ENCODE results near the gene POLD4. TPM values are rescaled to one million over a fixed set of nuclear protein-coding genes. Genes with fewer than 3 reads are reported as not detected.

POLD4 gene
- polyA plus RNA-seq, 1 donor from 2014 or later: 384 TPM

DNA sequence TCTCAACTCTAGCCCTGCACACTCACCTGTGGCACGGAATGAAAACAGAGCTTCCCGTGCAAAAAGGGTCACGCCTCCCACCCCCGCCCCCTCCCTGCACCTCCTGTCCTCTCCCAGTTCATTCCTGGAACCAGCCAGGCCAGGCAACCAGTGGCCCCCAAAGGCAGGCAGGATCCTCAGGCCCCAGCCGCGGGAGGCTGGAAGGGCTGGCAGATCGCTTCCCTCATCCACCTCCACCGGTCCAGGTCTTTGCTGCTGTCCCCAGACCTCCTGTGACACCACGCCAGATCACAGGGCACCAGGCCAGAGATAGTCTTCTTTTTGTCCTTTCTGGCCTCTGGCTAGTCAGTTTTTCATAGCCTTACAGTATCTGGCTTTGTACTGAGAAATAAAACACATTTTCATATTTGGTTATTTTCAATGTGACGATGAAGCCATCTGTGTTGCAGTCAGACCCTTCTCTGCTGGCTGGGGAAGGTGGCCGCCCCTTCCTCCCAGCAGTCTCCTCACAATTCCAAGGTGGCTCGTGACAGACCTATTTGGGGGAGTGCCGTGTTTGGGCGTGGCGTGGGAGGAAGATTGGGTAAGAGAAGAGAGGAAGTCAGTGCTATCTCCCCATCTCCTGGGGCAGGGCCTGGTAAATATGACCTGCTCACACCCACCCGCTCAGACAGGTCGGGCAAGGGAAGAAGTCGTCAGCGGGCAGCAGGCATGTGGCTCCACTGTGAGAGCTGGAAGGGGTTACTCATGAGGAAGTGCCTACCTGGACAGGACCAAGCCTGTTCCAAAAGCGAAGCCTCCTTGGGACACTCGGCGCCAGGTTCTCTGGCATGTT is 40.9 kb downstream of the POLD4 start:
- Mint-ChIP-seq H3K9me3 (no peaks in the 10 kb centered on the region), H3K27ac (peak overlapping the region; percentile 70 to 88 (median 86)), H3K36me3 (no peaks in the 10 kb centered on the region), H3K4me3 (peak overlapping the region in 2 of 4 donors; percentile 62 to 89), H3K4me1 (peaks cover 9 to 12% (median 11%) of the 10 kb centered on the region in 3 donors), H3K27me3 (no peaks in the 10 kb centered on the region)

DNA sequence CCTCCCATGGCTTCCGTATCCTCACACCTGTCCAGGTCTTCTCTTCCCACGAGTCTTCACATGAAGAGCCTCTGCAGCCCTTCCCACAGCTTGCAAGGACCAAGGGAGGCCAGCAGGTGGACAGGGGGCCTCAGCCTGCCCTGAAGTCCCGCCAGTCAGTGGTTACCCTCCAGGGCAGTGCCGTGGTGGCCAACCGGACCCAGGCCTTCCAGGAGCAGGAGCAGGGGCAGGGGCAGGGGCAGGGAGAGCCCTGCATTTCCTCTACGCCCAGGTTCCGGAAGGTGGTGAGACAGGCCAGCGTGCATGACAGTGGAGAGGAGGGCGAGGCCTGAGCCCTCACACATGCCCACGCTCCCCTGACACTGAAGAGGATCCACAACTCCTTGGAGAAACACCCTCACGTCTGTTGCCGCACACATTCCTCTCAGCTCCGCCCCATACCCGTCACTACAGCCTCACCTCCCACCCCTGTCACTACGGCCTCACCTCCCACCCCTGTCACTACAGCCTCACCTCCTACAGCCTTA is 41.7 kb downstream of the POLD4 start:
- Mint-ChIP-seq H3K27me3 (no peaks in the 10 kb centered on the region), H3K4me3 (no peak overlapping the region), H3K9me3 (no peaks in the 10 kb centered on the region), H3K36me3 (no peaks in the 10 kb centered on the region), H3K27ac (peak overlapping the region in 1 of 3 donors; percentile 86), H3K4me1 (peaks cover 9 to 11% (median 9%) of the 10 kb centered on the region in 3 donors)

- Mint-ChIP-seq H3K9me3 (no peaks in the 10 kb centered on the region), H3K36me3 (no peaks in the 10 kb centered on the region), H3K4me3 (peak overlapping the region in 1 of 4 donors; percentile 57), H3K27me3 (no peaks in the 10 kb centered on the region), H3K27ac (peak overlapping the region in 1 of 3 donors; percentile 82), H3K4me1 (peaks cover 9 to 11% (median 9%) of the 10 kb centered on the region in 3 donors)
These were observed 42.2 kb downstream of the POLD4 start for GRCh38 chr11:67311051-67311555.

DNA sequence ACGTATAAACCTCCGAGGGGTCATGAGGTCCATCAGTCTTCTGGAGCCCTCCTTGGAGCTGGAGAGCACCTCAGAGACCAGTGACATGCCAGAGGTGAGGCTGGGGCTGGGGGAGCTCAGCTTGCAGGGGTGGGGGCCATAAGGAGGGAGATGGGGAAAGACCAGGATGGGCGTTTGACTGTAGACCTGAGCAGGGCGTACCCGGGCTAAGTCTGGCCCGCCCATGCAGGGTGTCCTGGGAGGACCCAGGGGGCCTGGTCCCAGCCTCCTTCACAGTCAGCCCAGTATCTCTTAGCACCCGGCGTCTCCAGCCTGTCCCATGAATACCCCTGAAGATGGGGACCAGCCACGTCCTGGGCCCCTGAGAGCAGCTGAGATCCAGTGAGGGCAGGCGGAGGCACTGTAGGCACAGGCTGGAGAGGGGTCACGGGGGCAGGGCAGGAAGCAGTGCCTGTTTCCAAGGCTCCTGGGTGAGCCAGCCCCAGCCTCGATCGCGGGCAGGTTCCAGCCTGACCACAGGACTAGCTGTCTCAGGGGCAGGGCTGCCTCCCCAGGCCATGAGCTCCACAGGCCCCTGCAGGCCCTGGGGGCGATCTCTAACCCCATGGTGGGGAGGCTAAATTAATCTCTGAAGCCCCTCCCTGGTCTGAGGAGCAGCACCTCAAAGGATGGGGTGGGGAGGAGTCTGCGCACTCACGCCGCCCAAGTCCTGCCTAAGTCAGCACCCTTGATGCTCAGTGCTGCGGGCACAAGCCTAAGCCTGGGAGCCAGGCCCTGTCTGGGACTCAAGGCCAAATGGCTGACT is 42.9 kb downstream of the POLD4 start:
- H3K9me3 Mint-ChIP-seq: no peaks in the 10 kb centered on the region

GRCh38 chr11:67309661-67310061 is 43.7 kb downstream of the POLD4 start:
- Mint-ChIP-seq H3K4me1 (peaks cover 5 to 9% (median 9%) of the 10 kb centered on the region in 3 donors), H3K27me3 (no peaks in the 10 kb centered on the region), H3K36me3 (no peaks in the 10 kb centered on the region), H3K27ac (no peak overlapping the region), H3K9me3 (no peaks in the 10 kb centered on the region), H3K4me3 (no peak overlapping the region)

More for the DNA sequence above, 42.9 kb downstream of the POLD4 start:
- H3K27me3 Mint-ChIP-seq: no peaks in the 10 kb centered on the region
- H3K36me3 Mint-ChIP-seq: no peaks in the 10 kb centered on the region
- H3K27ac Mint-ChIP-seq: peak overlapping the region in 1 of 3 donors; percentile 82
- peak overlapping the region in 1 of 4 donors; percentile 57 for H3K4me3 Mint-ChIP-seq
- H3K4me1 Mint-ChIP-seq: peaks cover 9 to 10% (median 9%) of the 10 kb centered on the region in 3 donors

DNA sequence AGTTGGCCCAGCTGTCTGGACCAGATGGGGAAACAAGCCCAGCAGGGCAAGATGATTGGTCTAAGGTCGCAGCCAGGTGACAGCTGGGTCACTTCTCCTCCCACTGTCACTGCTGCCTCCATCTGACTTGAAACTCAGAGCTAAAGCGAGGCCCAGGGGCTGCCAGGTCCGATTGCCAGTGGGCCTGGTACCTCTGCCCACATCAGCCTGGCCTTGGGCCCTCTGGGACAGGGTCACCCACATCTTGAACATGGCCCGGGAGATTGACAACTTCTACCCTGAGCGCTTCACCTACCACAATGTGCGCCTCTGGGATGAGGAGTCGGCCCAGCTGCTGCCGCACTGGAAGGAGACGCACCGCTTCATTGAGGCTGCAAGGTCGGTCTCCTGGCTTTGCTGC is 44.2 kb downstream of the POLD4 start:
- no peaks in the 10 kb centered on the region for H3K9me3 Mint-ChIP-seq
- H3K27me3 Mint-ChIP-seq: no peaks in the 10 kb centered on the region
- H3K4me3 Mint-ChIP-seq: no peak overlapping the region
- H3K27ac Mint-ChIP-seq: no peak overlapping the region
- H3K4me1 Mint-ChIP-seq: peaks cover 5 to 9% (median 9%) of the 10 kb centered on the region in 3 donors
- H3K36me3 Mint-ChIP-seq: no peaks in the 10 kb centered on the region

DNA sequence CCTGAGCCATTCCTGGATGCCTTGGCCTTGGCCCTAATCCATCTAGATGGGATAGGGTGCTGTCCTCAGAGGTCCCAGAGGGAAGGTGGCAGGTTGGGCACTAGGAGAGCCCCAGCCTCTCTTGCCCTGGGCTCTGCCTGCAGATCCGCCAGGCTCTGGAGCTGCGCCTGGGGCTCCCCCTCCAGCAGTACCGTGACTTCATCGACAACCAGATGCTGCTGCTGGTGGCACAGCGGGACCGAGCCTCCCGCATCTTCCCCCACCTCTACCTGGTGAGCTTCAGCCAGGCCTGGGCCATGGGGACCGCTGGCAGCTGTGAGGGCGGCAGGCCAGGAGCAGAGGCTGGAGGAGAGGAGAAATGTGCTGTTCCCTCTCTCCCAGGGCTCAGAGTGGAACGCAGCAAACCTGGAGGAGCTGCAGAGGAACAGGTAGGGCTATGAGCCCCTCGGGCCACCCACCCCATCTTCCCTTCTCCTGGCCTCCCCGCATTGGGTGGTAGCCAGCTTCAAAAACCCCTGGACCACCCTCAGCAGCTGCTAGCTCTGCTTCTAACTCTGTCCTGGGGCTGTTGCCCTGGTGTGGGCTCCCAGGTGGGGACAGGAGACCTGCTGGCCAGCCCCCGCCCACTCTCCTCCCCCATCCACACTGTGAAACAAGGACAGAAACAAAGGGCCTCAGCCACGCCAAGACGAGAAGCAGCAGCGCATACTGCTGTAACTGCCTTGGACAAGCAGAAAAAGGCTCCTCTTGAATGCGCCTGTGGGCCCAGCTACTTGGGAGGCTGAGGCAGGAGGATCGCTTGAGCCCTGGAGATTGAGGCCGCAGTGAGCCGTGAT is 45.1 kb downstream of the POLD4 start:
- H3K27ac Mint-ChIP-seq: no peak overlapping the region
- no peaks in the 10 kb centered on the region for H3K27me3 Mint-ChIP-seq
- no peaks in the 10 kb centered on the region for H3K36me3 Mint-ChIP-seq
- H3K9me3 Mint-ChIP-seq: no peaks in the 10 kb centered on the region
- H3K4me1 Mint-ChIP-seq: peaks cover 5 to 9% (median 9%) of the 10 kb centered on the region in 3 donors
- H3K4me3 Mint-ChIP-seq: no peak overlapping the region

- Mint-ChIP-seq H3K4me1 (peaks cover 4% of the 10 kb centered on the region in 3 donors), H3K36me3 (no peaks in the 10 kb centered on the region), H3K4me3 (no peak overlapping the region), H3K9me3 (no peaks in the 10 kb centered on the region), H3K27me3 (no peaks in the 10 kb centered on the region), H3K27ac (no peak overlapping the region)
These were observed 45.8 kb downstream of the POLD4 start for GRCh38 chr11:67307545-67308001.

- Mint-ChIP-seq H3K9me3 (no peaks in the 10 kb centered on the region), H3K4me1 (peaks cover 0 to 1% (median 0%) of the 10 kb centered on the region in 3 donors), H3K27me3 (no peaks in the 10 kb centered on the region), H3K27ac (no peak overlapping the region), H3K36me3 (no peaks in the 10 kb centered on the region), H3K4me3 (no peak overlapping the region)
These were observed 46.4 kb downstream of the POLD4 start for GRCh38 chr11:67306769-67307544.

DNA sequence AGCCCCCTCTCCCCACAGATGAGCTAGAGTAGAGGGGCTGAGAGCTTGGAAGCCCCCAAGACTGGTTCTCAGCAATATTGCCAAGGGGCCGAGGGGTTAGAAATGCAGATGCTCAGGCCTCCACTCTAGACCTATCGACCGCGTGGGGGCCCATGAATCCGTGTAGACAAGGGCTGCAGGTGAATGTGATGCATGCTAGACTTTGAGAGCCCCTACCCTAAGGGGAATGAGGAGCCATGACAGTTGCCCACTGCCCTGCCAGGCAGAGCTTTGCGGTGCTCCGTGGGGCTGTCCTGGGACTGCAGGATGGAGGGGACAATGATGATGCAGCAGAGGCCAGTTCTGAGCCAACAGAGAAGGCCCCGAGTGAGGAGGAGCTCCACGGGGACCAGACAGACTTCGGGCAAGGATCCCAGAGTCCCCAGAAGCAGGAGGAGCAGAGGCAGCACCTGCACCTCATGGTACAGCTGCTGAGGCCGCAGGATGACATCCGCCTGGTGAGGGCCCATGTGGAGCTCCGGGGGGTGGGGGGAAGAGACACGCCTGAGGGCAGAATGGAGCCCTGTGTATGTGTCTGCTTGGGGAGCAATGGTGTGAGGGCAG is 48.7 kb downstream of the POLD4 start:
- Mint-ChIP-seq H3K27me3 (no peaks in the 10 kb centered on the region), H3K4me3 (peak overlapping the region in 2 of 4 donors; percentile 34 to 43), H3K9me3 (no peaks in the 10 kb centered on the region), H3K27ac (no peak overlapping the region), H3K4me1 (peaks cover 0 to 1% (median 0%) of the 10 kb centered on the region in 3 donors), H3K36me3 (no peaks in the 10 kb centered on the region)

DNA sequence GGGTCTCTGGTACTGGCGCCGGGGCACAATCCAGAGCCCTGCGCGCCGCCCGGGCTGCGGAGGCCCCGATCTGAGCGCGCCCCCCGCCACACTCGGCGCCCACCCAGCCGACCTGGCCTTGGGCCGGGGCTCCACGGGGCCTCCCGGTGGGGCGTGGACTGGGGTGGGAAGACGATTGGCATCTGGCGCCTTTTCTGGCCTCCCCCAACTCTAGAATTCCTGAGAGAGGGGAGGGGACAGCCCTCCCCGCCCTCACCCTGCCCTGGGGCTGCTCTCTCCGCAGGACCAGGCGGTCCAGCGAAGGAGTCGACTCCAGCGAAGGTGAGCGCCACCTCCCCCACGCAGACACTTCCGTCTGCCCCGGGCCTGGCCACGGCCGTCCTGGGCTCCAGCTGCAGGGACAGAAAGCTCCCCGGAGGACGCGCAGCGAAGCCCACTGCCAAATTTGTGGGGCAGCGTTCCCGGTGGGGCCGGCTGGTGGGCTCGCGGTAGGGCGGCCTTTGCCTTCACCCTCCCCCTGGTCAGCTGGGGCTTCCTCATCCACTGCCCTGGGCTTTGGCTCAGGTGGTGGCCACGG is 49.4 kb downstream of the POLD4 start:
- Mint-ChIP-seq H3K4me1 (no peaks in the 10 kb centered on the region), H3K36me3 (no peaks in the 10 kb centered on the region), H3K27me3 (no peaks in the 10 kb centered on the region), H3K9me3 (no peaks in the 10 kb centered on the region), H3K27ac (no peak overlapping the region), H3K4me3 (peak overlapping the region in 1 of 4 donors; percentile 65)

DNA sequence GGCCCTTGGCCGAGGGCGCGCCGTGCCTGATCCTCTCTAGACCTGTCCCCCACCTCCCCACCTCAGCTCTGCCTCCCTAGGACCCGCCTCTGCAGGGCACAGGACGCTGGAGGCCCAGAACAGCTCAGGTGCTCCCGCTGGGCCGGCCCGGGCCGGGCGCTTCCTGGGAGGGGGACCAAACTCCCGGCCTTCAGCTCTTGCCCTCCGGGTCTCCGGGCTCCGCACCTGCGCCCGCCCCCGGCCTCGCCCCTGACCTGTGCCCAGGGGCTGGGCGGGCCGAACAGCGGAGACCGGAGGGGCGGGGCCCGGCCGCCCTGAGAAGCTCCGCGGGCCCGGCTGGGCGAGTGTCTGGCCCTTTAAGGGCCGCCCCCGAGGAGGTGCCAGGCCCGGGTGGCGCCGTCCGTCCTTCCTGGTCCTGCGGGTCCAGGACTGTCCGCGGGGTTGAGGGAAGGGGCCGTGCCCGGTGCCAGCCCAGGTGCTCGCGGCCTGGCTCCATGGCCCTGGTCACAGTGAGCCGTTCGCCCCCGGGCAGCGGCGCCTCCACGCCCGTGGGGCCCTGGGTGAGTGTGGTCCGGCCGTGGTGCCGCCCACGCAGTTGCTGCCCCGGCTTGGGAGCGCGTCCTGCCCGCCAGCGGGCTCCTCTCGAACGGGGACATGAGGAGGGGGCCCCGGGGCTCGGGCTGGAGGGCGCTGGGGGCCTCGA is 50.1 kb downstream of the POLD4 start, which contains the start of gene SSH3:
TSS of gene SSH3 (plus strand) at position 399 of the 703 bp plus-strand sequence. CDS start at position 495, 96 bp downstream.
- peaks cover 4% of the 10 kb centered on the region for H3K36me3 Mint-ChIP-seq
- no peaks in the 10 kb centered on the region for H3K9me3 Mint-ChIP-seq
- H3K27ac Mint-ChIP-seq: peak within 1 kb of the TSS in 1 of 3 donors; percentile 59
- H3K4me1 Mint-ChIP-seq: peaks cover 0 to 4% (median under 1%) of the 10 kb centered on the region in 3 donors
- H3K27me3 Mint-ChIP-seq: no peaks in the 10 kb centered on the region
- H3K4me3 Mint-ChIP-seq: peak within 1 kb of the TSS in 3 of 4 donors; percentile 5 to 65 (median 22)

All from IgD-negative memory B cell (primary cell).